ENCODE data around the gene SH3PXD2B. TPM values are rescaled to one million over a fixed set of nuclear protein-coding genes. Genes with fewer than 3 reads are reported as not detected.

SH3PXD2B gene
- total and polyA plus RNA-seq, 8 donors = 6.7 to 63.0 (median 20.5) TPM

DNA sequence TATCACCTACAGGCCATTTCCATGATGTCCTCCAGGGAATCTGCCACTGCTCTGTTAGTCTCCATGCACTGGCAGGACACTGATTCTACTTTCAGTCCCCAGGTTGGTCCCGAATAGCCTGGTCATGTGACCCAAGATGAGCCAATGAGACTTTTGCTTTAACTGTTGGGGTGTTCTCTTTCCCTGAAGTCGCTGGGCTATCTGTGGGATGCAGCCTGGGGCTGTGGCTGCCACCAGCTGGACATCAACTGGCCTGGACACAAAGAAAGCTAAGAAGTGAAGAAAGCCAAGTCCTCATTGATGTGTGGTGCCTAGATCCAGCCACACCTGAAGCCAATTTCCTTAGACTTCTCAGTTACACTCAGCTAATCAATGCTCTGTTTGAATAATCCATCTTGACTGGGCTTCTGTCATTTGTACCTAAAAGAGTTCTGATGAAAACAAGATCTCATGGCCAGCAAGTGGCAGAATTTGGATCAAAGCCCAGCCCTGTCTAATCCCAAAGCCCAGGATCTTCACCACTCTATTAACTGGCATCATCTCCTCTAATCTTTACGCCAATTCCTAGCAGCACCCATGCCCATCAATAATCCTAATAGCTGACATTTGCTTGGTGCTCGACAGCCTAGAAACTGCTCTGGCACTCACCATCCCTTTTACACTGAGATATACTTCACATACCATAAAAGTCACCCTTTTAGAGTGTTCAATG is 37.0 kb downstream of the SH3PXD2B start:
- 72 to 89% (median 82%) methylated on average over 4 of the region's 4 CpGs for WGBS, 5 donors
- TF ChIP-seq POLR2A (IDR thresholded peaks at IDR 0.05) (no peak), CTCF (IDR thresholded peaks at IDR 0.05) (no peak), POLR2AphosphoS5 (IDR thresholded peaks at IDR 0.05) (no peak), EP300 (IDR thresholded peaks at IDR 0.05) (no peak)
- Histone ChIP-seq H3K27ac (peak overlapping the region in 4 of 5 donors; percentile 81 to 94 (median 85)), H3K9me3 (no peaks in the 10 kb centered on the region), H3K36me3 (peaks cover 2 to 21% (median 5%) of the 10 kb centered on the region in 4 donors), H3K27me3 (no peaks in the 10 kb centered on the region), H3K4me3 (no peak overlapping the region), H3K4me1 (peaks cover 41 to 90% (median 68%) of the 10 kb centered on the region in 4 donors)
- intact Hi-C loops (cut with DNase I; ENCODE audit: low total_unique reads) = no loop called here
- DNase-seq = no peak

- peaks cover 31 to 88% (median 65%) of the 10 kb centered on the region in 4 donors for H3K4me1 ChIP-seq
- H3K27ac ChIP-seq = peak overlapping the region in 4 of 5 donors; percentile 52 to 94 (median 84)
- H3K27me3 ChIP-seq = no peaks in the 10 kb centered on the region
- H3K4me3 ChIP-seq = no peak overlapping the region
- DNase-seq = peak in 1 of 2 donors; percentile 1
- peaks cover 0 to 6% (median 0%) of the 10 kb centered on the region in 4 donors for H3K36me3 ChIP-seq
- H3K9me3 ChIP-seq = no peaks in the 10 kb centered on the region
- WGBS, 5 donors = 90 to 95% (median 95%) methylated on average over 12 to 13 of the region's 13 CpGs
- intact Hi-C loops (cut with DNase I; ENCODE audit: low total_unique reads) = no loop called here
- no peak for TF ChIP-seq POLR2AphosphoS5 (IDR thresholded peaks at IDR 0.05)
- TF ChIP-seq EP300 (IDR thresholded peaks at IDR 0.05) = no peak
These were observed 38.7 kb downstream of the SH3PXD2B start for GRCh38 chr5:172415362-172416275.

- Histone ChIP-seq H3K36me3 (peaks cover 0 to 6% (median 0%) of the 10 kb centered on the region in 4 donors), H3K9me3 (no peaks in the 10 kb centered on the region), H3K4me3 (no peak overlapping the region), H3K27ac (peak overlapping the region in 4 of 5 donors; percentile 80 to 94 (median 84)), H3K27me3 (no peaks in the 10 kb centered on the region), H3K4me1 (peaks cover 30 to 83% (median 57%) of the 10 kb centered on the region in 4 donors)
- peak in 1 of 2 donors; percentile 79 for DNase-seq
- TF ChIP-seq EP300 (IDR thresholded peaks at IDR 0.05) (no peak), POLR2A (IDR thresholded peaks at IDR 0.05) (no peak), POLR2AphosphoS5 (IDR thresholded peaks at IDR 0.05) (peak; percentile 4 to 73 (median 27)), CTCF (IDR thresholded peaks at IDR 0.05) (no peak)
- intact Hi-C loops (cut with DNase I; ENCODE audit: low total_unique reads) = no loop called here
- WGBS, 5 donors = 55 to 73% (median 65%) methylated on average over 11 to 13 of the region's 13 CpGs
These were observed 39.6 kb downstream of the SH3PXD2B start for GRCh38 chr5:172414531-172415361.

- 68 to 83% (median 73%) methylated on average over 4 of the region's 4 CpGs for WGBS, 5 donors
- Histone ChIP-seq H3K4me1 (peaks cover 20 to 77% (median 46%) of the 10 kb centered on the region in 4 donors), H3K36me3 (no peaks in the 10 kb centered on the region), H3K27ac (peak overlapping the region in 4 of 5 donors; percentile 80 to 94 (median 84)), H3K27me3 (no peaks in the 10 kb centered on the region), H3K9me3 (no peaks in the 10 kb centered on the region), H3K4me3 (no peak overlapping the region)
- intact Hi-C loops (cut with DNase I; ENCODE audit: low total_unique reads) = no loop called here
- TF ChIP-seq EP300 (IDR thresholded peaks at IDR 0.05) (no peak), POLR2A (IDR thresholded peaks at IDR 0.05) (no peak), CTCF (IDR thresholded peaks at IDR 0.05) (no peak), POLR2AphosphoS5 (IDR thresholded peaks at IDR 0.05) (no peak)
- peak in 1 of 2 donors; percentile 4 for DNase-seq
These were observed 40.6 kb downstream of the SH3PXD2B start for GRCh38 chr5:172413601-172414171.

Data from stomach (tissue), 9 donors.